Epithelial cell of proximal tubule (primary cell): ENCODE measurements around the gene EOMES. TPM values are rescaled to one million over a fixed set of nuclear protein-coding genes. Genes with fewer than 3 reads are reported as not detected.
A peak's percentile ranks its signal among the peaks of the same experiment; 100 is the strongest.
"Not testable (repeated sequence)": the region's sequence is repeated elsewhere in the genome, so short reads cannot be mapped to it uniquely, and the experiment has no call there.

Experiments
- DNase-seq: peaks from one replicate; pipeline ENCODE4 v3.0.0-alpha.2; 2011; ENCODE audit warnings: low read depth
- H3K4me3 ChIP-seq: 2 replicates; pipeline ENCODE4 v1.5.1; 2011; ENCODE audit warnings: low read depth, mild to moderate bottlenecking, low read length
- total RNA-seq: library from RNA; depleted of rRNA; stranded (reverse); fragments of >200 nt; gene quantifications from 2 replicates; pipeline ENCODE4 v1.2.3, GENCODE V29; 2015
- TF ChIP-seq, protein P1 (sequence below): conservative IDR thresholded peaks from 2 replicates; pipeline ENCODE4 v1.5.1; 2012; ENCODE audit warnings: low read depth, mild to moderate bottlenecking, low read length

EOMES gene
- total RNA-seq: not detected in 2 replicates

DNA sequence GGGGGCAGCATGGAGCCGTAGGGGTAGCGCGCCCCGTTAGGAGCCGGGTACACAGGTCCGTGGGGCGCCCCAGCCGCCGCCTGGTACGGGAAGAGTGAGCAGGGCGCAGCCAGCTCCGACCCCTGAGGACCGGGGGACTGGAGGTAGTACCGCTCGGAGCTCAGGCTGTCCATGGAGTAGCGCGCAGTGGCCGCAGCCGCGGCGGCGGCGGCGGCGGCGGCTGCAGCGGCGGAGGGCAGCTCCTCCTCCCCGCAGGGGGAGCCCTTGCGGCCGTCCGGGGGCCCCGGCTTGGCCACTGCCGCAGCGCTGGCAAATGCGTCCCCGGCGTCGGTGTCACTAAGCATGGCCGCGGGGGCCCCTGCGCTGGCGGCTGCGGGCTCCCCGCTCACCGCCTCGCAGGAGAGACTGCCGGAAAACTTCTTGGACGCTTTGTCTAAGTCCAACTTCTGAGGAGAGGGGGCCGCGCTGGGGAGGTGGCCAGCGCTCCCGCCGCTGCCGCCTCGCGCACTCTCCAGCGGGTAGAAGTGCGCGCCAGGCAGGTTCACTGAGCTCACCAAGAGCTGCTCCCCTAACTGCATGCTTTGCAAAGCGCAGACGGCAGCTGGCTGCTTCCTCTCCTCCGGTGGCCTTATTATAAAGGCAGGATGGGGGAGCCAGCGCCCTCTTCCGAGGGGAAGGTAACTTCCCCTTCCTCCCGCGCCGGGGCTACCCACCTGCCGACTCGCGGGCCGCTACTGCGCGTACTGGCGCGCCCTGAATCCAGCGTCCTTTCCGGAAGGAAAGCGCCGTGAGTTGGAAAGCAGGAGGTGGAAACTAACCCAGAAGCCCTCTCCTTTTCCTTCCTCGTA is at the start of gene EOMES:
Gene EOMES (minus strand): TSS at position 607 of the 848 bp plus-strand sequence. CDS start 29 bp downstream, at position 578.
- no peak for DNase-seq
- peak within 1 kb of the TSS; percentile 35 for H3K4me3 ChIP-seq
- TF ChIP-seq, protein P1, sequence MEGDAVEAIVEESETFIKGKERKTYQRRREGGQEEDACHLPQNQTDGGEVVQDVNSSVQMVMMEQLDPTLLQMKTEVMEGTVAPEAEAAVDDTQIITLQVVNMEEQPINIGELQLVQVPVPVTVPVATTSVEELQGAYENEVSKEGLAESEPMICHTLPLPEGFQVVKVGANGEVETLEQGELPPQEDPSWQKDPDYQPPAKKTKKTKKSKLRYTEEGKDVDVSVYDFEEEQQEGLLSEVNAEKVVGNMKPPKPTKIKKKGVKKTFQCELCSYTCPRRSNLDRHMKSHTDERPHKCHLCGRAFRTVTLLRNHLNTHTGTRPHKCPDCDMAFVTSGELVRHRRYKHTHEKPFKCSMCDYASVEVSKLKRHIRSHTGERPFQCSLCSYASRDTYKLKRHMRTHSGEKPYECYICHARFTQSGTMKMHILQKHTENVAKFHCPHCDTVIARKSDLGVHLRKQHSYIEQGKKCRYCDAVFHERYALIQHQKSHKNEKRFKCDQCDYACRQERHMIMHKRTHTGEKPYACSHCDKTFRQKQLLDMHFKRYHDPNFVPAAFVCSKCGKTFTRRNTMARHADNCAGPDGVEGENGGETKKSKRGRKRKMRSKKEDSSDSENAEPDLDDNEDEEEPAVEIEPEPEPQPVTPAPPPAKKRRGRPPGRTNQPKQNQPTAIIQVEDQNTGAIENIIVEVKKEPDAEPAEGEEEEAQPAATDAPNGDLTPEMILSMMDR: peak; percentile 3

GRCh38 chr3:27770384-27770783 is 48.3 kb upstream of the EOMES start:
- H3K4me3 ChIP-seq: not testable (repeated sequence)

DNA sequence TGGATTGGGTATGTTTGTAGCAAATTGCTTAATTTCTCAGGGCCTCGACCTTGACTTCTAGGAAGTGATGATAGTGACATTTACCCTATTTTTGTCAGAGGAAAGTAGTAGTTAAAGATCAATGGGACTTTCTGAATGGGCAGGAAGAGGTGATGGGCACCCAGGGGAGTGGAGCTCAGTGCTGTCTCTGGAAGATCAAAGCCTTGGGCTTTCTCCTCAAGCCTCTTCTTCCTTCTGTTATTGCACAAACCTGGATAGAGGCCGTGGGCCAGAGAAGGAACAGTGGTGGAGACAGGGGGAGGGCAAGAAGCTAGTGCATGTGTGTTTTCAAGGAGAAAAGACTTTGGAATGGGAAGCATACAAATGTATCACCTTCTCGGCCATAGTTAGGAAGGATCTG is 44.9 kb upstream of the EOMES start:
- TF ChIP-seq, protein P1: no peak
- H3K4me3 ChIP-seq: no peak overlapping the region
- no peak for DNase-seq

More at GRCh38 chr3:27770384-27770783, 48.3 kb upstream of the EOMES start:
- not testable (repeated sequence) for DNase-seq

GRCh38 chr3:27758083-27758482 is 36.0 kb upstream of the EOMES start:
- H3K4me3 ChIP-seq: no peak overlapping the region
- TF ChIP-seq, protein P1: no peak
- DNase-seq: peak; percentile 68

GRCh38 chr3:27756877-27757276 is 34.8 kb upstream of the EOMES start:
- H3K4me3 ChIP-seq: no peak overlapping the region
- TF ChIP-seq, protein P1: no peak
- no peak for DNase-seq

GRCh38 chr3:27752926-27753325 is 30.8 kb upstream of the EOMES start:
- TF ChIP-seq, protein P1: no peak
- DNase-seq: no peak
- no peak overlapping the region for H3K4me3 ChIP-seq

DNA sequence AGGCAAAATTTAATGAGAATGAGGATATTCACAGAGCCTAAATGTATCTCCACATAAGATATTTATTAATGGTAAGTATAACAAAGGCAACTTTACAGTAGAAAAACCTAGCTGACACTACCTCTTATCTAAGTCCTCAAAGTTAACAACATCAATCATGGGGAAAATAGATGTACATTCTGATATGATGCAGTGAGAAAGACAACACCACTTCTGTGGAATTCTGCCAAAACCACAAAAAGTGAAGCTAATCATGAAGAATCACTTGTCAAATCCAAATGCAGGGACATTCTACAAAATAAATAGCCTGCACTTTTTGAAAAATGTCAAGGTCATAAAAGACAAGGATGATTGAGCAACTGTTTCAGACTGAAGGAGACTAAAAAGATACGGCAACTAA is 27.5 kb upstream of the EOMES start:
- no peak for DNase-seq
- no peak overlapping the region for H3K4me3 ChIP-seq
- TF ChIP-seq, protein P1: no peak
